ENCODE results near the gene C2orf42.
A peak's percentile ranks its signal among the peaks of the same experiment; 100 is the strongest.
"Not testable (repeated sequence)": the region's sequence is repeated elsewhere in the genome, so short reads cannot be mapped to it uniquely, and the experiment has no call there.

C2orf42 gene

GRCh38 chr2:70131344-70132143, 59.3 kb downstream of the C2orf42 start:
- DNase-seq (ENCODE audit: low spot score) = not testable (repeated sequence)

- DNase-seq (ENCODE audit: low spot score) = no peak
These were observed 62.8 kb downstream of the C2orf42 start for GRCh38 chr2:70128005-70128404.

DNA sequence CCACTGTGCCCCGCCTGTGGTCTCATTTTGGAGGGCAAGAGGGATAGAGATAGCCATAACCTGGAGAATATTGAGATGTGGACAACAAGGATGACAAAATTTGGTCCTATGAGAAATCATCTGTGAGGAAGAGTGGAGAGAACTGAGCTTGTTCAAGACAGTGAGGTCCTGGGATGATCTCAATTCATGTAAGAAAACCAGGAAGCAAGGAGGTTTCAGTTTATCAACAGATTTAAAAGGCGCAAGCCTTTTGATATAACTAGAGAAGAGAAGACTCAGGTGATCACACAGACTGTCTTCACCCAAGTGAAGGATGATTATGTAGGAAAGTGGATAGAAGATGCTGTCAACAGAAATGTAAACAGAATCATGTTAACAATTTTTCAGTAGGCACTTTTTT, 64.4 kb downstream of the C2orf42 start:
- DNase-seq (ENCODE audit: low spot score) = no peak

DNA sequence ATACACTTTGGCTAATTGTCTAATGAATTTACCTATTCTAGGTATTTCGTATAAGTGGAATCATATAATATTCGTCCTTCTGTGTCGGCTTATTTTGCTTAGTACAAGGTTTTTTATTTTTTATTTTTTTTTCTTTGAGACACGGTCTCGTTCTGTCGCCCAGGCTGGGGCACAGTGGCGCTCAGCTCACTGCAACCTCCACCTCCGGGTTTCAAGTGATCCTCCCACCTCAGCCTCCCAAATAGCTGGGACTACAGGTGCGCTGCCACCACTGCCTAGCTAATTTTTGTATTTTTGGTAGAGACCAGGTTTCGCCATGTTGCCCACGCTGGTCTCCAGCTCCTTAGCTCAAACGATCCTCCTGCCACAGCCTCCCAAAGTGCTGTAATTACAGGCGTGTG, 65.3 kb downstream of the C2orf42 start:
- DNase-seq (ENCODE audit: low spot score) = no peak

GRCh38 chr2:70124983-70125480, 65.8 kb downstream of the C2orf42 start:
- peak; percentile 85 for DNase-seq (ENCODE audit: low spot score)

DNA sequence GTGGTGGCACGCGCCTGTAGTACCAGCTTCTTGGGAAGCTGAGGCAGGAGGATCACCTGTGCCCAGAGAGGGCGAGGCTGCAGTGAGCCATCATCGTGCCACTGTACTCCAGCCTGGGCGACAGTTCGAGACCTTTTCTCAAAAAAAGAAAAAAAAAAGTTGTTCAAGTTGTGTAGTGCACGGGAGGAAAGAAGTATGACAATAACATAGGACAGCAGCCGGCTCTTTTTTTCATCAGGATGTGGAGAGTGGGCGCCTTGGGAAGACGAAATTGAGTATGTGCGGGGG, 67.0 kb downstream of the C2orf42 start:
- no peak for DNase-seq (ENCODE audit: low spot score)

DNA sequence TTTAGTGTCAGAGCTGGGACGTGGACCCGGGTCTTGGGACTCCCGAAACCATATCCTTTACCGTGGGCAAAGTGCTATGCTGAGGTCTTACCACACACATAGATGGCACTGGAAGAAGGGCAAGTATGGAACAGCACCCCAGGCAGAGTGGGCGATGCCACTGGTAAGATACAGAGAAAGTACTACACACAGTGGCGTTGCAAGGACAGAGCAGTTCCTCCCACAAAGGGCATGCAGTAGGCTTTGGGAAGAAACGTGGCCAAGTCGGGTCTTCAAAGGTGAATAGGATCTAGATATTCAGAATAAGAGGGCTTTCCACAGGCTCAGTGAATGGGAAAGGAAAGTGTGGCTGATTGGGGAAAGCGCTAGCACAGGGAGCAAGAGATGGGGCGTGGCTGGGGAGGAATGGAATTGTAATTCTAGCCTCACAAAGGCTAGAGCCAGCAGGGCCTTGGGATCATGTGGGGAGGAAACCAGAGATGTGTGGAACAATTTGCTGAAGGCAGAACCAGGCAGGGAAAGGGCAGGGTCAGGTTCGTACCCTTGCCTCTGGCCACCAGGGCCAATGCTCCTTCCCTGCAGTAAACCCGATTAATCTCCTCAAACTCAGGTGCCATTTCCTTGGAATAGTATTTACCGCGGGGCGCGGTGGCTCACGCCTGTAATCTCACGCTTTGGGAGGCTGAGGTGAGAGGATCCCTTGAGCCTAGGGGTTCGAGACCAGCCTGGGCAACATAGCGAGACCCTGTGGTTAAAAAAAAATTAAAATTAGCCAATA, 67.6 kb downstream of the C2orf42 start:
- DNase-seq (ENCODE audit: low spot score) = peak; percentile 85

DNA sequence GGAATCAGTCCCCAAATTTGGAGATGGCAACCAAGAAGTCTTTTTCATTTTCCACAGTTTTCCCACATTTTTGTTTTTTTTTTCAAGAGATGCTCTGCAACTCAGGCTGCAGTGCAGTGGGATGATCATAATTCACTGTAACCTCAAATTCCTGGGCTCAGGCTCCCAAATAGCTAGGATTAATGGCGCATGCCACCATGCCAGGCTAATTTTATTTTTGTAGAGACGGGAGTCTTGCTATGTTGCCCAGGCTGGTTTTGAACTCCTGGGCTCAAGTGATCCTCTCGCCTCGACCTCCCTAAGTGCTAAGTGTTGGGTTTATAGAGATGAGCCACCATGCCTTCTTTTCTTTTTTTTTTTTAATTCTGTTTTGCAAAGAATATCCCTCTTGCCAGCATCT, 68.3 kb downstream of the C2orf42 start:
- DNase-seq (ENCODE audit: low spot score) = no peak

- DNase-seq (ENCODE audit: low spot score) = no peak
These were observed 69.0 kb downstream of the C2orf42 start for GRCh38 chr2:70121627-70122372.

DNA sequence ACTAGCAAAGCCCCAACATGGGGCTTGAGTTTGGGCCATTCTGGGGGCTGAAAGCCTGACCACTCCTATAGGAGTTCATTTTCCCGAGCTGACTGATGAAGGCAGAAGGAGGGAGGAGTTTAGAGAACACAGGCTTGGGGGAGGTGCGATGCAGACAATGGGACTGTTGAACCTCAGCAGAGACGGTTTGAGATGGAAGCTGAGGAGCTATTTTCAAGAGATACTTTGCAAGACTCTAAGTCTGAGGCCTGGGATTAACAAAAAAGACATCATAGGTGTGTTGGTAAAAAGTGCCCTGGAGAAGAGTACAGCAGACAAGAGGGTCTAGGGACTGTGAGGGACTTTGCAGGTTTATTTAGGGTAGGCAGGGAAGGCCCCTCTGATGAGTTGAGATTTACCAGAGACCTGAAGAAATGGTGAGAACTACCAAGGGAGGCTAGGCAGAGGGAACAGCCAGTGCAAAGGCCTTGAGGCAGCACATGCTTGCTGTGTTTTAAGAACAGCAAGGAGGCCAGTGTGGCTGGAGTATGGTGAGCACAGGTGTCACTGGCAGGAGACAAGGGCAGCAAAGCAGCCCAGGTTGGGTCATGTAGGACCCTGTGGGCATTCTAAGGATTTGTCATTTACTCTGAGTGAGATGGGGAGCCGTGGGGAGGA, 71.9 kb downstream of the C2orf42 start:
- DNase-seq (ENCODE audit: low spot score) = no peak

- no peak for DNase-seq (ENCODE audit: low spot score)
These were observed 73.8 kb downstream of the C2orf42 start for GRCh38 chr2:70116936-70117552.

DNA sequence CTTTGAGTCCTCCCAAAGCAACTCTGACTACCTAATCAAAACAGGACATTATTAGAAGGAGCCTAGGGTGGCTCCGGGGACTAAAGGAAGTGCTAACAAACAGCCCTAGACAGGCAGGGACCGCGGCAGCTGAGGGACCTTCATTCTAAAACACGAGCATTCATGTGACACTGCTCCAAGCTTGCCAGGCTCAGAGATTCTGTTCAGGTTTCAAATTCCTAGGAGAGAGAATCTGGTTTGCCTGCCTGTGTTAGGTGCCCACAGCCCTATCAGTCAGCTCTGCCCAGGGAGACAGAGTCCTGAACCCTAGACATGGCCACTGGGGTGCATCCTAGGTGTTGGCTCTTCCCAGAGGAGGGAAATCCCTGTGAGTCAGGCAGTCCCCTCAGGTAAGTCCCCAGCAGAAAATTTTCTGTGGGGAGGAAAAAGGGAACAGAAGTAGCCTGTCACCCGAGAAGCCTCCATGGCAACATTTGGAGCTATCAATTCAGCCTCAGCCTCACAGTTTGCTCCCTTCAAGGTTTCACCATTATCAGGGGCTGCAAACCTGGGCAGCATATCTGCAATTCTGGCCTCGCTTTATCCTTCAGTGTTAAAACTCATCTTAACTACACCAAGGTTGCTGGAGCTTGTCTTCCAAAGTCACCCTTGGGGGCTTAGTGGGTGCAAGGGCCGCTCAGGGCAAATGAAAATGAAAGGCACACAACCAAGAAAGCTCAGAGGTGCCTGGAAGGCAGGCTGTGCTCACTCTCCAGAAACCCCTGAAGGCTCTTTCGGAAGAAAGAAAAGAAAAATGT, 75.0 kb downstream of the C2orf42 start:
- DNase-seq (ENCODE audit: low spot score) = no peak

GRCh38 chr2:70113359-70114070, 77.3 kb downstream of the C2orf42 start:
- DNase-seq (ENCODE audit: low spot score) = no peak

- no peak for DNase-seq (ENCODE audit: low spot score)
These were observed 78.8 kb downstream of the C2orf42 start for GRCh38 chr2:70111752-70112591.

DNA sequence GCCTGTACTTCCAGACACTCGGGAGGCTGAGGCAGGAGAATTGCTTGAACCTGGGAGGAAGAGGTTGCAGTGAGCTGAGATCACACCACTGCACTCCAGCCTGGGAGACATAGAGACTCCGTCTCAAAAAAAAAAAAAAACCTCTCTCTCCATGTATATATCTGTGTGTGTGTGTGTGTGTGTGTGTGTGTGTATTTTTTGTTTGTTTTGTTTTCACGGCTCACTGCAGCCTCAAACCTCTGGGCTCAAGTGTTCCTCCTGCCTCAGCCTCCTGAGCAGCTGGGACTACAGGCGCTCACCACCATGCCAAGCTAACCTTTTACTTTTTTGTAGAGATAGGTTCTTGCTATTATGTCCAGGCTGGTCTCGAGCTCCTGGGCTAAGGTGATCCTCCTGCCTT, 80.4 kb downstream of the C2orf42 start:
- DNase-seq (ENCODE audit: low spot score) = not testable (repeated sequence)

DNA sequence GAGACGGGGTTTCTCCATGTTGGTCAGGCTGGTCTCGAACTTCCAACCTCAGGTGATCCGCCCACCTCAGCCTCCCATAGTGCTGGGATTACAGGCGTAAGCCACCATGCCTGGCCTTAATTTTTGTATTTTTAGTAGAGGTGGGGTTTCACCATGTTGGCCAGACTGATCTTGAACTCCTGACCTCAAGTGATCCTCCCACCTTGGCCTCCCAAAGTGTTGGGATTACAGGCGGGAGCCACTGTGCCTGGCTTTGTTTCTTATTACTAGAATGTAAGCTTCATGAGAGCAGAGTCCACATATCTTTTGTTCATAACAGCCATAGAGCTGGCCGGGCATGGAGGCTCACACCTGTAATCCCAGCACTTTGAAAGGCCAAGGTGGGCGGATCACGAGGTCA, 84.7 kb downstream of the C2orf42 start:
- DNase-seq (ENCODE audit: low spot score) = not testable (repeated sequence)

GRCh38 chr2:70104231-70105111, 86.3 kb downstream of the C2orf42 start:
- peak; percentile 88 for DNase-seq (ENCODE audit: low spot score)

GRCh38 chr2:70103531-70104061, 87.2 kb downstream of the C2orf42 start:
- DNase-seq (ENCODE audit: low spot score) = no peak

All from left forelimb (tissue), 1 donor.